ENCODE data around the gene BRIP1. TPM values are rescaled to one million over a fixed set of nuclear protein-coding genes. Genes with fewer than 3 reads are reported as not detected.

The BRIP1 gene
- total and polyA plus RNA-seq, 2 donors (not counting 3 experiments of a cell fraction or from before 2014, with no cell fraction given), result 1.8 to 12.1 TPM

DNA sequence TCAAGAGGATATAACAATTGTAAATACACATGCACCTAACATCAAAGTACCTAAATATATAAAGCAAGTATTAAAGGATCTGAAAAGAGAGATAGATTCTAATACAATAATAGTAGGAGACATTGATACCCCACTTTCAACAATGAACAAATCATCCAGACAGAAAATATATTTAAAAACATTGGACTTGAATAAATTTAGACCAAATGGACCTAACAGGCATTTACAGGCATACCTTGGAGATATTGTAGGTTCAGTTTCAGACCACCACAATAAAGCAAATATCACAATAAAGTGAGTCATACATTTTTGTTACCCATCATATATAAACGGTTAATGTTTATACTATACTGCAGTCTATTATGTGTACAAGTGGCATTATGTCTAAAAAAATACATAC lies 104.0 kb downstream of the BRIP1 start:
- Histone ChIP-seq H3K27me3 (ENCODE audit: control insufficient read depth in 2 of 2, insufficient read depth in 2 of 2, low read length in 2 of 2) (no peaks in the 10 kb centered on the region), H3K9me1 (replicated peaks; ENCODE audit: control insufficient read depth, extremely low read depth, insufficient read depth, low read length) (no peaks in the 10 kb centered on the region), H3K4me1 (ENCODE audit: control insufficient read depth, extremely low read depth, insufficient read depth, low read length) (no peaks in the 10 kb centered on the region), H3K9ac (replicated peaks; ENCODE audit: extremely low read depth, insufficient read depth, low read length) (no peak overlapping the region), H4K20me1 (replicated peaks; ENCODE audit: control insufficient read depth, extremely low read depth, insufficient read depth, low read length) (no peaks in the 10 kb centered on the region), H3K4me3 (replicated peaks in 1 of 3; ENCODE audit: insufficient read depth in 1 of 3, low read depth in 1 of 3, low read length in 3 of 3) (no peak overlapping the region), H3K27ac (ENCODE audit: insufficient read depth, low read depth, low read length) (no peak overlapping the region), H3K79me2 (ENCODE audit: control insufficient read depth, insufficient read depth, low read length) (no peaks in the 10 kb centered on the region), H2AFZ (ENCODE audit: low read depth, low read length) (no peak overlapping the region), H3K36me3 (ENCODE audit: control insufficient read depth in 2 of 2, extremely low read depth in 1 of 2, insufficient read depth in 2 of 2, low read length in 2 of 2) (no peaks in the 10 kb centered on the region), H3K4me2 (ENCODE audit: insufficient read depth, low read length) (no peak overlapping the region), H3K9me3 (replicated peaks; ENCODE audit: control insufficient read depth, insufficient read depth, low read length) (no peaks in the 10 kb centered on the region)
- dilution Hi-C loops (cut with MboI; ENCODE audit: extremely low pct_ligation_motif_present, low sequenced_read_pairs), result no loop called here
- BruUV-seq (replicated peaks), result no TSS peak
- POLR2A ChIA-PET, result no interaction called here
- CTCF ChIA-PET, result no interaction called here
- intact Hi-C loops (cut with micrococcal nuclease), result no loop called here
- DNase-seq (ENCODE audit: low read depth, low spot score) (no peak), FAIRE-seq (no peak)
- no peak for TF ChIP-seq MYC (IDR thresholded peaks at IDR 0.05; ENCODE audit: low read depth, low read length)
- no peak for TF ChIP-seq FOS (IDR thresholded peaks at IDR 0.05; ENCODE audit: borderline replicate concordance, insufficient read depth, low read length)
- no peak for TF ChIP-seq POLR2A (IDR thresholded peaks at IDR 0.05; ENCODE audit: low read depth, low read length)
- no peak for TF ChIP-seq JUN (IDR thresholded peaks at IDR 0.05; ENCODE audit: borderline replicate concordance, insufficient read depth, insufficient read length, low read depth)
- no peak for TF ChIP-seq POLR2AphosphoS5 (IDR thresholded peaks at IDR 0.05; ENCODE audit: insufficient read depth, low read depth, low read length)

DNA sequence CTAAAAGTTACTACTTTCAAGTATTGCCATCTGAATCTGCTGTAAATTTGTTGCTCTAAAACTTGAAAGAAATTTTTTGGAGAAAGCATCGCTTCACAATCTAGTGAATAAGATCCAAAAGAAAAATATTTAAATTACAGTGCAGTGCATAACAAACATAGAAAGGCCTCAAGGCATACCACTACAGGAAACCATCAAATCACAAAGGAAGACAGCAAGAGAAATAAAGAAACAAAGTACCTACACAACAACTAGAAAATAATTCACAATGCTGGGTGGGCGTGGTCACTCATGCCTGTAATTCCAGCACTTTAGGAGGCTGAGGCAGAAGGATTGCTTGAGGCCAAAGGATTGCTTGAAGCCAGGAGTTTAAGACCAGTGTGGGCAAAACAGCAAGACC lies 104.9 kb downstream of the BRIP1 start:
- ChIA-PET CTCF (no interaction called here), POLR2A (no interaction called here)
- Histone ChIP-seq H4K20me1 (replicated peaks; ENCODE audit: control insufficient read depth, extremely low read depth, insufficient read depth, low read length) (no peaks in the 10 kb centered on the region), H3K79me2 (ENCODE audit: control insufficient read depth, insufficient read depth, low read length) (no peaks in the 10 kb centered on the region), H3K4me1 (ENCODE audit: control insufficient read depth, extremely low read depth, insufficient read depth, low read length) (no peaks in the 10 kb centered on the region), H3K9me1 (replicated peaks; ENCODE audit: control insufficient read depth, extremely low read depth, insufficient read depth, low read length) (no peaks in the 10 kb centered on the region), H2AFZ (ENCODE audit: low read depth, low read length) (no peak overlapping the region), H3K9me3 (replicated peaks; ENCODE audit: control insufficient read depth, insufficient read depth, low read length) (no peaks in the 10 kb centered on the region), H3K4me2 (ENCODE audit: insufficient read depth, low read length) (no peak overlapping the region), H3K4me3 (replicated peaks in 1 of 3; ENCODE audit: insufficient read depth in 1 of 3, low read depth in 1 of 3, low read length in 3 of 3) (no peak overlapping the region), H3K27me3 (ENCODE audit: control insufficient read depth in 2 of 2, insufficient read depth in 2 of 2, low read length in 2 of 2) (no peaks in the 10 kb centered on the region), H3K27ac (ENCODE audit: insufficient read depth, low read depth, low read length) (no peak overlapping the region), H3K36me3 (ENCODE audit: control insufficient read depth in 2 of 2, extremely low read depth in 1 of 2, insufficient read depth in 2 of 2, low read length in 2 of 2) (no peaks in the 10 kb centered on the region), H3K9ac (replicated peaks; ENCODE audit: extremely low read depth, insufficient read depth, low read length) (no peak overlapping the region)
- DNase-seq (ENCODE audit: low read depth, low spot score) (no peak), FAIRE-seq (no peak)
- intact Hi-C loops (cut with micrococcal nuclease) (no loop called here), dilution Hi-C loops (cut with MboI; ENCODE audit: extremely low pct_ligation_motif_present, low sequenced_read_pairs) (no loop called here)
- BruUV-seq (replicated peaks), result no TSS peak
- TF ChIP-seq JUN (IDR thresholded peaks at IDR 0.05; ENCODE audit: borderline replicate concordance, insufficient read depth, insufficient read length, low read depth), result no peak
- TF ChIP-seq, protein P1, sequence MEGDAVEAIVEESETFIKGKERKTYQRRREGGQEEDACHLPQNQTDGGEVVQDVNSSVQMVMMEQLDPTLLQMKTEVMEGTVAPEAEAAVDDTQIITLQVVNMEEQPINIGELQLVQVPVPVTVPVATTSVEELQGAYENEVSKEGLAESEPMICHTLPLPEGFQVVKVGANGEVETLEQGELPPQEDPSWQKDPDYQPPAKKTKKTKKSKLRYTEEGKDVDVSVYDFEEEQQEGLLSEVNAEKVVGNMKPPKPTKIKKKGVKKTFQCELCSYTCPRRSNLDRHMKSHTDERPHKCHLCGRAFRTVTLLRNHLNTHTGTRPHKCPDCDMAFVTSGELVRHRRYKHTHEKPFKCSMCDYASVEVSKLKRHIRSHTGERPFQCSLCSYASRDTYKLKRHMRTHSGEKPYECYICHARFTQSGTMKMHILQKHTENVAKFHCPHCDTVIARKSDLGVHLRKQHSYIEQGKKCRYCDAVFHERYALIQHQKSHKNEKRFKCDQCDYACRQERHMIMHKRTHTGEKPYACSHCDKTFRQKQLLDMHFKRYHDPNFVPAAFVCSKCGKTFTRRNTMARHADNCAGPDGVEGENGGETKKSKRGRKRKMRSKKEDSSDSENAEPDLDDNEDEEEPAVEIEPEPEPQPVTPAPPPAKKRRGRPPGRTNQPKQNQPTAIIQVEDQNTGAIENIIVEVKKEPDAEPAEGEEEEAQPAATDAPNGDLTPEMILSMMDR (IDR thresholded peaks at IDR 0.05; ENCODE audit: extremely low read depth in 1 of 2, insufficient read depth in 1 of 2, low read depth in 1 of 2, low read length in 2 of 2), result no peak
- no peak for TF ChIP-seq POLR2AphosphoS5 (IDR thresholded peaks at IDR 0.05; ENCODE audit: insufficient read depth, low read depth, low read length)
- TF ChIP-seq, protein P2, sequence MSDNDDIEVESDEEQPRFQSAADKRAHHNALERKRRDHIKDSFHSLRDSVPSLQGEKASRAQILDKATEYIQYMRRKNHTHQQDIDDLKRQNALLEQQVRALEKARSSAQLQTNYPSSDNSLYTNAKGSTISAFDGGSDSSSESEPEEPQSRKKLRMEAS (IDR thresholded peaks at IDR 0.05; ENCODE audit: insufficient read depth, insufficient read length), result no peak
- TF ChIP-seq EZH2 (IDR thresholded peaks at IDR 0.05; ENCODE audit: borderline replicate concordance, low read depth, low read length, severe bottlenecking), result no peak
- no peak for TF ChIP-seq FOS (IDR thresholded peaks at IDR 0.05; ENCODE audit: borderline replicate concordance, insufficient read depth, low read length)
